Glutamatergic neuron (in vitro differentiated cells): ENCODE results near the gene ELMO1. TPM values are rescaled to one million over a fixed set of nuclear protein-coding genes. Genes with fewer than 3 reads are reported as not detected.

Experiments used
- DNase-seq: peaks from one replicate; pipeline ENCODE4 v3.0.0; 2022
- H3K27ac Mint-ChIP-seq: one replicate; pipeline ENCODE4 v1.8.0; 2020; ENCODE audit warnings: mild to moderate bottlenecking, mixed read lengths, inconsistent platforms; ENCODE audit not compliant: unreplicated experiment
- H3K27me3 Mint-ChIP-seq: one replicate; pipeline ENCODE4 v1.8.0; 2020; ENCODE audit warnings: mild to moderate bottlenecking, moderate library complexity, mixed read lengths, inconsistent platforms; ENCODE audit not compliant: unreplicated experiment
- H3K36me3 Mint-ChIP-seq: one replicate; pipeline ENCODE4 v1.8.0; 2020; ENCODE audit warnings: mild to moderate bottlenecking, mixed read lengths, inconsistent platforms; ENCODE audit not compliant: unreplicated experiment
- H3K4me1 Mint-ChIP-seq: one replicate; pipeline ENCODE4 v1.8.0; 2020; ENCODE audit warnings: mild to moderate bottlenecking, low read depth, mixed read lengths, inconsistent platforms; ENCODE audit not compliant: unreplicated experiment
- H3K4me3 Mint-ChIP-seq: one replicate; pipeline ENCODE4 v1.8.0; 2020; ENCODE audit warnings: mild to moderate bottlenecking, mixed read lengths, inconsistent platforms; ENCODE audit not compliant: unreplicated experiment
- H3K9me3 Mint-ChIP-seq: one replicate; pipeline ENCODE4 v1.8.0; 2020; ENCODE audit warnings: mild to moderate bottlenecking, moderate library complexity, mixed read lengths, inconsistent platforms; ENCODE audit not compliant: unreplicated experiment
- total RNA-seq: library from RNA; stranded (reverse); fragmentation: NEBNext Ultra II Directional; extraction: Animal tissue kit (Norgen Biotek cat#: 25700); gene quantifications from one replicate; pipeline ENCODE4 v1.2.1, GENCODE V29; 2021; ENCODE audit not compliant: unreplicated experiment
- TF ChIP-seq, protein P1 (sequence below): fragments of 200-600 bp; sonication (generic); IDR thresholded peaks from one replicate; pipeline ENCODE4 v1.5.0; 2021; ENCODE audit not compliant: partially characterized antibody, unreplicated experiment

The ELMO1 gene
- total RNA-seq, 1 donor from 2014 or later = 5.5 TPM

GRCh38 chr7:37062560-37062859 is 386.2 kb downstream of the ELMO1 start:
- Mint-ChIP-seq H3K9me3 (peaks cover 2% of the 10 kb centered on the region), H3K36me3 (no peaks in the 10 kb centered on the region)
- DNase-seq = no peak

GRCh38 chr7:37061849-37062559 is 386.7 kb downstream of the ELMO1 start:
- TF ChIP-seq, protein P1, sequence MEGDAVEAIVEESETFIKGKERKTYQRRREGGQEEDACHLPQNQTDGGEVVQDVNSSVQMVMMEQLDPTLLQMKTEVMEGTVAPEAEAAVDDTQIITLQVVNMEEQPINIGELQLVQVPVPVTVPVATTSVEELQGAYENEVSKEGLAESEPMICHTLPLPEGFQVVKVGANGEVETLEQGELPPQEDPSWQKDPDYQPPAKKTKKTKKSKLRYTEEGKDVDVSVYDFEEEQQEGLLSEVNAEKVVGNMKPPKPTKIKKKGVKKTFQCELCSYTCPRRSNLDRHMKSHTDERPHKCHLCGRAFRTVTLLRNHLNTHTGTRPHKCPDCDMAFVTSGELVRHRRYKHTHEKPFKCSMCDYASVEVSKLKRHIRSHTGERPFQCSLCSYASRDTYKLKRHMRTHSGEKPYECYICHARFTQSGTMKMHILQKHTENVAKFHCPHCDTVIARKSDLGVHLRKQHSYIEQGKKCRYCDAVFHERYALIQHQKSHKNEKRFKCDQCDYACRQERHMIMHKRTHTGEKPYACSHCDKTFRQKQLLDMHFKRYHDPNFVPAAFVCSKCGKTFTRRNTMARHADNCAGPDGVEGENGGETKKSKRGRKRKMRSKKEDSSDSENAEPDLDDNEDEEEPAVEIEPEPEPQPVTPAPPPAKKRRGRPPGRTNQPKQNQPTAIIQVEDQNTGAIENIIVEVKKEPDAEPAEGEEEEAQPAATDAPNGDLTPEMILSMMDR = no peak

More at GRCh38 chr7:37062560-37062859, 386.2 kb downstream of the ELMO1 start:
- Mint-ChIP-seq H3K27ac (no peak overlapping the region), H3K27me3 (no peaks in the 10 kb centered on the region), H3K4me3 (no peak overlapping the region), H3K4me1 (no peaks in the 10 kb centered on the region)
- TF ChIP-seq, protein P1 = no peak

DNA sequence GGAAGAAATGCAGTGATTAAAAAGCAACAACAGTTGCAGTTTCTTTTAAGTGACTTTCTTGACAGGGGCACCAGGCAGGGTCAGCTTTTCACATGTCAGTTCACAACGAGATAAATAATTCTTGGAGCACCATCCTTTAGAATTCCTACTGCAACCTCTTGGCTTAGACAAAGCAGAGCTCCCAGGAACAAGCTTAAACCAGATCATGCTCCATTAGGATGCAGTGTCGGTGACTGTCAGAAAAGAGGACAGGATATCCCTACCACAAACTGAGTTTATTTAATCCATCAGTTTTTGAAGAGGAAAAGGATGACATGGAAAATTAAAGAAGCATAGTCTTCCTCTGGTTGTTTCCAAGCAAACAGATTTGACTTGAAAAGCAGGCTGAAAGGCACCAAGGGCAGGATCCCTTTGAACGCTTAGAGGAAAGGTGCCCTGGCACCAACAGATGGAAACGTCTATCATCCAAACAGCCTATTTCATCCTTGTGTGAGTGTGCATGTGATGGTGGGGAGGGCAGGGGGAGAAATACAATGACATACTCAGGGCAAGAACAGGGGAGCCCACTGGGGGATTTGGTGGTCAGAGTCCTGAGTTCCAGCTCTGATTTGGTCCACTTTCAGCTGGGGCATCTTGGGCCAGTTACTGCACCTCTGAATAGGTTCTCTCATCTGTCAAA is 392.3 kb downstream of the ELMO1 start:
- no peaks in the 10 kb centered on the region for H3K9me3 Mint-ChIP-seq
- DNase-seq = no peak
- no peaks in the 10 kb centered on the region for H3K36me3 Mint-ChIP-seq
- H3K4me3 Mint-ChIP-seq = no peak overlapping the region
- TF ChIP-seq, protein P1 = no peak
- H3K4me1 Mint-ChIP-seq = peaks cover 13% of the 10 kb centered on the region
- no peaks in the 10 kb centered on the region for H3K27me3 Mint-ChIP-seq
- no peak overlapping the region for H3K27ac Mint-ChIP-seq

More at GRCh38 chr7:37061849-37062559, 386.7 kb downstream of the ELMO1 start:
- peaks cover 2% of the 10 kb centered on the region for H3K9me3 Mint-ChIP-seq
- H3K4me3 Mint-ChIP-seq = no peak overlapping the region
- no peaks in the 10 kb centered on the region for H3K4me1 Mint-ChIP-seq
- H3K27me3 Mint-ChIP-seq = no peaks in the 10 kb centered on the region
- H3K27ac Mint-ChIP-seq = no peak overlapping the region
- DNase-seq = no peak
- no peaks in the 10 kb centered on the region for H3K36me3 Mint-ChIP-seq

- Mint-ChIP-seq H3K27me3 (no peaks in the 10 kb centered on the region), H3K36me3 (no peaks in the 10 kb centered on the region), H3K27ac (no peak overlapping the region), H3K9me3 (no peaks in the 10 kb centered on the region), H3K4me3 (no peak overlapping the region), H3K4me1 (peaks cover 13% of the 10 kb centered on the region)
- TF ChIP-seq, protein P1 = no peak
- DNase-seq = no peak
These were observed 393.9 kb downstream of the ELMO1 start for GRCh38 chr7:37054624-37055241.

DNA sequence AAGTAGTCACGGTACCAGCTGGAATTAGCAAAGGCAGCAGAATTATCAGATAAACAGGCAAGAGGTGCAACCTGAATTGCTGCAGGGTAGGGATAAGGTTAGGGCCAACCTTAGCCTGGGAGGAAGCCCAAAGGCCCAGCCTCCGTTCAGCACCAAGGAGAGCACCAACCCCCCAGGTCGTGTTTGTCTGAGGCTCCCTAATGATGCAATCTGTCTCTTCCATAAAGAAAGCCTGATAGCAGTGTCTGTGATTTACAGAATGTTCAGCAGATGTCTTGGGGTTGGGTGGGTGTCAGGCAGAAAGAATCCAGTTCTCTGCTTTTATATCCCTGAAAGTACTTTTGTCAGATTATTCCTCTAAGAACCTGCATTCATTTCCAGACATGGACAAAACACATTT is 396.0 kb downstream of the ELMO1 start:
- H3K27ac Mint-ChIP-seq = peak overlapping the region; percentile 1
- no peaks in the 10 kb centered on the region for H3K36me3 Mint-ChIP-seq
- no peak overlapping the region for H3K4me3 Mint-ChIP-seq
- no peak for DNase-seq
- H3K4me1 Mint-ChIP-seq = peaks cover 18% of the 10 kb centered on the region
- TF ChIP-seq, protein P1 = no peak
- H3K9me3 Mint-ChIP-seq = no peaks in the 10 kb centered on the region
- H3K27me3 Mint-ChIP-seq = no peaks in the 10 kb centered on the region
